Caco-2 (cell line): ENCODE results near the gene RNF126. TPM values are rescaled to one million over a fixed set of nuclear protein-coding genes. Genes with fewer than 3 reads are reported as not detected.

Experiments
- BruUV-seq: library from RNA; stranded (reverse); fragments of 400-500 nt; replicated peaks from 2 replicates; lab custom pipeline; 2021; lab: Mats Ljungman, UMichigan
- CTCF ChIA-PET: fragments of 300-600 bp; sonication (Branson Sonifier 250); formaldehyde crosslinking; loops from one replicate; lab custom pipeline; 2022; ENCODE audit warnings: antibody characterized with exemption; lab: Charles Lee
- POLR2A ChIA-PET: fragments of 300-600 bp; sonication (Branson Sonifier 250); formaldehyde crosslinking; loops from one replicate; lab custom pipeline; 2022; ENCODE audit warnings: antibody characterized with exemption; lab: Charles Lee
- DNase-seq, 2 experiments: peaks; one replicate each; pipeline versions ENCODE4 v3.0.0 to v3.0.0-alpha.2; 2020 to 2022
- H3K27me3 ChIP-seq: replicated peaks from 2 replicates; pipeline ENCODE4 v1.6.0; 2011; ENCODE audit warnings: low read length; ENCODE audit not compliant: control insufficient read depth, insufficient read depth
- H3K36me3 ChIP-seq: 2 replicates; pipeline ENCODE4 v1.5.1; 2011; ENCODE audit warnings: low read length; ENCODE audit not compliant: control insufficient read depth, insufficient read depth
- H3K4me1 ChIP-seq: fragments of 250-450 bp; sonication (Bioruptor Pico); 2 replicates; pipeline ENCODE4 v1.5.1; 2020; ENCODE audit warnings: mild to moderate bottlenecking
- H3K4me3 ChIP-seq: 2 replicates; pipeline ENCODE4 v1.5.1; 2011; ENCODE audit warnings: low read depth, mild to moderate bottlenecking, control low read depth, low read length
- H3K9me3 ChIP-seq: fragments of 250-450 bp; sonication (Bioruptor Pico); 2 replicates; pipeline ENCODE4 v1.5.1; 2020; ENCODE audit warnings: mild to moderate bottlenecking, moderate library complexity
- H3K27ac Mint-ChIP-seq: one replicate; pipeline ENCODE4 v1.8.0; 2022; ENCODE audit warnings: mixed read lengths; ENCODE audit not compliant: unreplicated experiment
- H3K27me3 Mint-ChIP-seq: one replicate; pipeline ENCODE4 v1.8.0; 2022; ENCODE audit warnings: mixed read lengths; ENCODE audit not compliant: insufficient read depth, unreplicated experiment
- H3K36me3 Mint-ChIP-seq: one replicate; pipeline ENCODE4 v1.8.0; 2022; ENCODE audit warnings: mild to moderate bottlenecking, mixed read lengths; ENCODE audit not compliant: insufficient read depth, unreplicated experiment
- H3K4me1 Mint-ChIP-seq: one replicate; pipeline ENCODE4 v1.8.0; 2022; ENCODE audit warnings: low read depth, mixed read lengths; ENCODE audit not compliant: unreplicated experiment
- H3K4me3 Mint-ChIP-seq: one replicate; pipeline ENCODE4 v1.8.0; 2022; ENCODE audit warnings: mild to moderate bottlenecking, moderate library complexity, mixed read lengths; ENCODE audit not compliant: unreplicated experiment
- H3K9me3 Mint-ChIP-seq: one replicate; pipeline ENCODE4 v1.8.0; 2022; ENCODE audit warnings: mixed read lengths; ENCODE audit not compliant: unreplicated experiment
- CTCF ChIP-seq, 2 experiments: fragments of 200-600 bp in 1 of 2; IDR thresholded peaks; 1 replicate in 1 of 2; 2 replicates in 1 of 2; pipeline versions ENCODE4 v1.5.1 to v1.8.0; 2011 to 2022; ENCODE audit warnings: antibody characterized with exemption in 1 of 2, control low read depth in 1 of 2, inconsistent platforms in 1 of 2, low read depth in 1 of 2, low read length in 1 of 2, mild to moderate bottlenecking in 1 of 2, moderate library complexity in 1 of 2; ENCODE audit not compliant: insufficient read depth in 1 of 2, severe bottlenecking in 1 of 2, unreplicated experiment in 1 of 2
- intact Hi-C: fragments of 100-400 bp; cut with micrococcal nuclease; formaldehyde crosslinking; loops from one replicate; pipeline ENCODE4 v1.10.0; 2022; ENCODE audit not compliant: unreplicated experiment
- total RNA-seq: library from RNA; stranded (reverse); gene quantifications from 2 replicates; pipeline ENCODE4 v1.2.3, GENCODE V29; 2022

The RNF126 gene
- total RNA-seq, 1 experiment from 2014 or later = 74.6 TPM

- Histone ChIP-seq H3K9me3 (peaks cover 6% of the 10 kb centered on the region; the same call in 1 of the 2 replicates), H3K27me3 (no peaks in the 10 kb centered on the region), H3K36me3 (no peaks in the 10 kb centered on the region), H3K4me1 (peaks cover 38% of the 10 kb centered on the region), H3K4me3 (no peak overlapping the region)
- Mint-ChIP-seq H3K4me1 (no peaks in the 10 kb centered on the region), H3K4me3 (peak overlapping the region; percentile 80), H3K27me3 (no peaks in the 10 kb centered on the region), H3K9me3 (no peaks in the 10 kb centered on the region), H3K27ac (peak overlapping the region; percentile 48), H3K36me3 (peaks cover 44% of the 10 kb centered on the region)
- ChIA-PET POLR2A (interaction anchor here (0.6 kb wide), 1 partner anchor 67 kb away, joined by 3 read pairs; no protein-coding TSS in a partner anchor), CTCF (no interaction called here)
- intact Hi-C loops = loop anchor here (1.0 to 5.0 kb wide), 2 partner anchors 69 to 87 kb away; partner anchors contain the start of gene MISP
- peak; percentile 90 to 95 for TF ChIP-seq CTCF (IDR thresholded peaks at IDR 0.05; ENCODE audit: insufficient read depth in 1 of 2, low read depth in 1 of 2, low read length in 1 of 2, severe bottlenecking in 1 of 2, unreplicated experiment in 1 of 2)
- BruUV-seq = no TSS peak
- DNase-seq = peak; percentile 90 to 92
Observed at GRCh38 chr19:664913-665443, 2.0 kb upstream of the RNF126 start.

GRCh38 chr19:663682-664117 lies 686 bp upstream of the RNF126 start:
- TSS peak; percentile 45 for BruUV-seq
- H3K27ac Mint-ChIP-seq = peak overlapping the region; percentile 52

More at GRCh38 chr19:663682-664117, 686 bp upstream of the RNF126 start:
- ChIA-PET CTCF (interaction anchor here (0.6 to 1.3 kb wide), 2 partner anchors 17 to 71 kb away, joined by 4 to 8 read pairs; no protein-coding TSS in a partner anchor), POLR2A (interaction anchor here (1.1 to 1.4 kb wide), 3 partner anchors 16 to 88 kb away, joined by 3 to 11 read pairs (median 5); partner anchors contain the start of gene MISP)
- no peak for TF ChIP-seq CTCF (IDR thresholded peaks at IDR 0.05; ENCODE audit: insufficient read depth in 1 of 2, low read depth in 1 of 2, low read length in 1 of 2, severe bottlenecking in 1 of 2, unreplicated experiment in 1 of 2)
- no peaks in the 10 kb centered on the region for H3K27me3 ChIP-seq
- peak overlapping the region; percentile 80 for H3K4me3 Mint-ChIP-seq
- H3K4me1 Mint-ChIP-seq = no peaks in the 10 kb centered on the region
- peaks cover 33% of the 10 kb centered on the region for H3K4me1 ChIP-seq
- intact Hi-C loops = loop anchor here (2.0 to 5.0 kb wide), 2 partner anchors 17 to 89 kb away; partner anchors contain the start of gene MISP
- H3K36me3 Mint-ChIP-seq = peaks cover 34% of the 10 kb centered on the region
- H3K4me3 ChIP-seq = peak overlapping the region; percentile 96
- H3K9me3 ChIP-seq = peaks cover 6% of the 10 kb centered on the region; the same call in 1 of the 2 replicates
- no peaks in the 10 kb centered on the region for H3K9me3 Mint-ChIP-seq
- no peaks in the 10 kb centered on the region for H3K27me3 Mint-ChIP-seq
- H3K36me3 ChIP-seq = peaks cover 1% of the 10 kb centered on the region; the same call in 1 of the 2 replicates
- no peak for DNase-seq
